Measurements from ENCODE around the gene CNGB1.

Gene CNGB1

DNA sequence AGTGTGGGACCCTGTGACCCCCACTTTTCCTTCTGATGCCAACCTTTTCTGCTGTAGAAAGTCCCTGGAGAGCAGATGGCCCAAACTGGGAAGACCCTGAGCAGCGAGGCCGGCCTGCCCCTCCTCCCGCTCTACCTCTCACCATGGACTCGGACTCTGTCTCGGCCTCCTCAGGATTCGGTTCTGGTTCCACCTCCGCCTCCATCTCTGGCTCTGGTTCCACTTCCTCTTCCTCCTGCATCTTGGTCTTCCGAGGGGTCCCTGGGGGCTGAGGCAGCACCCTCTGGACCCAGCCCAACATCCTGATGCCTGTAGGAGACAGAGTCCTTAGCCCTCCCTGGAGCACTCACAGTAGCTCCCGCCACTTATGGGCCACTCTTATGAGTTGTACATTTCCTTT is 3.9 kb downstream of the CNGB1 start:
- H3K9me3 ChIP-seq (ENCODE audit: control extremely low read depth in 1 of 5, control insufficient read depth in 4 of 5, insufficient read depth in 2 of 5, low read depth in 1 of 5, low read length in 4 of 5), result no peaks in the 10 kb centered on the region
- WGBS (ENCODE audit: insufficient coverage), result 85% methylated on average over 9 of the region's 9 CpGs
- H3K4me1 ChIP-seq (ENCODE audit: control extremely low read depth in 1 of 4, control insufficient read depth in 4 of 4, insufficient read depth in 4 of 4, low read length in 3 of 4), result peaks cover 0 to 11% (median 3%) of the 10 kb centered on the region in 4 experiments
- H3K27ac ChIP-seq (ENCODE audit: insufficient read depth in 1 of 2, low read depth in 1 of 2, low read length in 2 of 2, poor library complexity in 1 of 2, severe bottlenecking in 2 of 2), result no peak overlapping the region
- DNase-seq, result no peak
- ChIA-PET CTCF (interaction anchor here (1.1 to 2.1 kb wide), 2 partner anchors 12 to 24 kb away, joined by 3 to 7 read pairs; no protein-coding TSS in a partner anchor), POLR2A (no interaction called here)
- H3K27me3 ChIP-seq (replicated peaks in 2 of 5; ENCODE audit: control insufficient read depth in 4 of 5, insufficient read depth in 5 of 5, low read length in 4 of 5), result no peaks in the 10 kb centered on the region
- H3K4me3 ChIP-seq (ENCODE audit: control insufficient read depth in 1 of 7, extremely low read depth in 1 of 7, insufficient read depth in 4 of 7, low read depth in 2 of 7, low read length in 6 of 7), result no peak overlapping the region
- no peaks in the 10 kb centered on the region for H3K36me3 ChIP-seq (ENCODE audit: control insufficient read depth in 4 of 4, insufficient read depth in 4 of 4, low read length in 3 of 4)

DNA sequence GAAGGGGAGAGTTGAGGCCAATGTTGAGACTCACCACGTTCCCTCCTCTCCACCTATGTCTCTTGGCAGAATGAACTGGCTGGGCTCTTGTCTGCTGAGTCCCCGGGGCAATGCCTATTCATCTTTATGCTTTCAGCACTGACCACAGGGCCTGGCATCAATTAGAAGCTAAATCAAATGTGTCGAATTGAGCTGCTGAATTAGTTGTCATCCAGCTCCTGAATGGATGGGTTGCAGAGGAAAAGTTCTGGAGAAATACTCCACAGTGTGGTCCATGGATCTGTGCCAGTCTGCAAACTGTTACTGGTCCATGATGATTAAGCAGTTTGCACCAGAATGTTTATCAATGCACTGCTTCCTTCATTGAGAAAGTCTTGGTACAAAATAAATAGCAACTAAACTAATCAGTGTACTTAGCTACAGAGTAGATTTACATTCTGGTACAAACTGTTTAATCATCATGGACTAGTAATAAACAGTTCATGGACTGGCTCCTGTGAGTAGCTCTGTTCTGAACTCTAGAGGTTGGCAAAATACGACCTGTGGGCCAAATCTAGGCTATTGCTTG is 4.6 kb downstream of the CNGB1 start:
- no peak for DNase-seq
- CTCF ChIA-PET, result interaction anchor here (1.3 to 2.1 kb wide), 2 partner anchors 13 to 60 kb away, joined by 5 to 7 read pairs; no protein-coding TSS in a partner anchor
- WGBS (ENCODE audit: insufficient coverage), result 10% methylated on average over 2 of the region's 4 CpGs
- Histone ChIP-seq H3K4me1 (ENCODE audit: control extremely low read depth in 1 of 4, control insufficient read depth in 4 of 4, insufficient read depth in 4 of 4, low read length in 3 of 4) (peaks cover 0 to 10% (median 3%) of the 10 kb centered on the region in 4 experiments), H3K9me3 (ENCODE audit: control extremely low read depth in 1 of 5, control insufficient read depth in 4 of 5, insufficient read depth in 2 of 5, low read depth in 1 of 5, low read length in 4 of 5) (no peaks in the 10 kb centered on the region), H3K36me3 (ENCODE audit: control insufficient read depth in 4 of 4, insufficient read depth in 4 of 4, low read length in 3 of 4) (no peaks in the 10 kb centered on the region), H3K27ac (ENCODE audit: insufficient read depth in 1 of 2, low read depth in 1 of 2, low read length in 2 of 2, poor library complexity in 1 of 2, severe bottlenecking in 2 of 2) (no peak overlapping the region), H3K4me3 (ENCODE audit: control insufficient read depth in 1 of 7, extremely low read depth in 1 of 7, insufficient read depth in 4 of 7, low read depth in 2 of 7, low read length in 6 of 7) (no peak overlapping the region), H3K27me3 (replicated peaks in 2 of 5; ENCODE audit: control insufficient read depth in 4 of 5, insufficient read depth in 5 of 5, low read length in 4 of 5) (no peaks in the 10 kb centered on the region)
- POLR2A ChIA-PET, result no interaction called here

DNA sequence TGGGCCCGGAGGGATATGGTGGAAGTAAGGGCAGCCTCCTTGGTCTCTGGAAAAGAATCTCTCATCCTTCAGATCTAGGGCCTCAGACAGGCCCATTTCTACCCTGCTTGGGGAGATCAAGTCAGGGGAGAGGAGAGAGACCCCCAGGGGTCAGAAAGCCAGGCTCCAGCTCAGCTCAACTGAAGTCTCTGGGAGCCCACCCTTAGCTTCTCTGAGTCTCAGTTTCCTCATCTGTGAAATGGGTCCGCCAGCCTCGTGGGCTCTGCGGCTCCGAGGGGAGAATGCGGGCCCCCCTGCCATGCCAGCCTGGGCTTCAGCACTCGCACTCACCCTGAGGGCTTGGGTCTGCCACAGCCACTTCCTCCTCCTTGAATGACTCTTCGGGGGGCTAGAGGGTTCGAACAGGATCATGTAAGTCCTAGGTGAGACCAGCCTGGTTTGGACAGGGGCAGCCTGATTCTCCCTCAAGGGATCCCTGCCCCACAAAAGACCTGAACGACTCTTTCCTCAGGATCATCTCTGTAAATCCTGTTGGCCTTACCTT is 6.7 kb downstream of the CNGB1 start:
- 88% methylated on average over 10 of the region's 10 CpGs for WGBS (ENCODE audit: insufficient coverage)
- no peak for DNase-seq
- ChIA-PET POLR2A (no interaction called here), CTCF (no interaction called here)
- Histone ChIP-seq H3K36me3 (ENCODE audit: control insufficient read depth in 4 of 4, insufficient read depth in 4 of 4, low read length in 3 of 4) (no peaks in the 10 kb centered on the region), H3K9me3 (ENCODE audit: control extremely low read depth in 1 of 5, control insufficient read depth in 4 of 5, insufficient read depth in 2 of 5, low read depth in 1 of 5, low read length in 4 of 5) (no peaks in the 10 kb centered on the region), H3K4me1 (ENCODE audit: control extremely low read depth in 1 of 4, control insufficient read depth in 4 of 4, insufficient read depth in 4 of 4, low read length in 3 of 4) (peaks cover 0 to 10% (median 3%) of the 10 kb centered on the region in 4 experiments), H3K27ac (ENCODE audit: insufficient read depth in 1 of 2, low read depth in 1 of 2, low read length in 2 of 2, poor library complexity in 1 of 2, severe bottlenecking in 2 of 2) (no peak overlapping the region), H3K4me3 (ENCODE audit: control insufficient read depth in 1 of 7, extremely low read depth in 1 of 7, insufficient read depth in 4 of 7, low read depth in 2 of 7, low read length in 6 of 7) (no peak overlapping the region), H3K27me3 (replicated peaks in 2 of 5; ENCODE audit: control insufficient read depth in 4 of 5, insufficient read depth in 5 of 5, low read length in 4 of 5) (no peaks in the 10 kb centered on the region)

DNA sequence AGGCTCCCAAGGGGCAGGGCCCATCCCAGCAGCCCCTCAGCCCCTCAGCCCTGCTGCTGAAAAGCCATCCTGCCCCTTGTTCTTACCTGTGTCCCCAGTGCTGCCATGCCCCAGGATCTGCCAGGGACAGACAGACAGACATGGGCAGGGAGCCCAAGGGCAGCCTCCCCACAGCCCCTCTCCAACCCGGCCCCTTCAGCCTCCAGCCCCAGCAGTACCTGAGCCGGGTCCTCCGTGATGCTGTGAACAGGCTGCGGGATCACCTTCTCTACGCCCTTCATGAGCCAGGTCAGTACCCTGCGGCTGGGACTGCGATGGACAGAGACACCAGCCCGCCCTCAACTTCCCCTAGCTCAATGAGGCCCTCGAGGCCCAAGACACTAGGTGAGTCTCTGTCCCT is 8.2 kb downstream of the CNGB1 start:
- 90% methylated on average over 8 of the region's 9 CpGs for WGBS (ENCODE audit: insufficient coverage)
- ChIA-PET POLR2A (no interaction called here), CTCF (interaction anchor here (1.0 to 1.2 kb wide), 3 partner anchors 9 to 17 kb away, joined by 3 to 4 read pairs (median 4); no protein-coding TSS in a partner anchor)
- Histone ChIP-seq H3K27ac (ENCODE audit: insufficient read depth in 1 of 2, low read depth in 1 of 2, low read length in 2 of 2, poor library complexity in 1 of 2, severe bottlenecking in 2 of 2) (no peak overlapping the region), H3K27me3 (replicated peaks in 2 of 5; ENCODE audit: control insufficient read depth in 4 of 5, insufficient read depth in 5 of 5, low read length in 4 of 5) (no peaks in the 10 kb centered on the region), H3K9me3 (ENCODE audit: control extremely low read depth in 1 of 5, control insufficient read depth in 4 of 5, insufficient read depth in 2 of 5, low read depth in 1 of 5, low read length in 4 of 5) (no peaks in the 10 kb centered on the region), H3K4me3 (ENCODE audit: control insufficient read depth in 1 of 7, extremely low read depth in 1 of 7, insufficient read depth in 4 of 7, low read depth in 2 of 7, low read length in 6 of 7) (no peak overlapping the region), H3K36me3 (ENCODE audit: control insufficient read depth in 4 of 4, insufficient read depth in 4 of 4, low read length in 3 of 4) (no peaks in the 10 kb centered on the region), H3K4me1 (ENCODE audit: control extremely low read depth in 1 of 4, control insufficient read depth in 4 of 4, insufficient read depth in 4 of 4, low read length in 3 of 4) (peaks cover 0 to 10% (median 3%) of the 10 kb centered on the region in 4 experiments)
- DNase-seq, result no peak

DNA sequence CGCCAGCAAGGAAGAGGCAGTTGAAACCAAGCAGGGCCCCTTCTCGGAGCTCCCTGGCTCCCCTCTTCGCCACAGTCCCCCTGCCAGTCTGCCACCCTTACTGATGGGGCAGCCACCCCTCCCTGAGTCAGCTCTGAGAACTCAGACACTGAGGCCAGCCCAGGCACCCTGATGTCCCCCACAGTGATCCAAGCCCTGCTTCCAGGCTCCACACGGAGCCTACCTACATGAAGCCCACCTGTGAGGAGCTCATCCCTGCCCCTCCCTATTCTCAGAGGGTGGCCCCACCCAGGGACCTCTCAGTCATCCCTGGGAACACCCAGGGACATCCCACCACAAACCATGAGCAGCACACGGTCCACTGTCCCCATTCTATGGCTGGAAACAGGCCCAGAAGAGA is 8.9 kb downstream of the CNGB1 start:
- DNase-seq, result no peak
- H3K9me3 ChIP-seq (ENCODE audit: control extremely low read depth in 1 of 5, control insufficient read depth in 4 of 5, insufficient read depth in 2 of 5, low read depth in 1 of 5, low read length in 4 of 5), result no peaks in the 10 kb centered on the region
- no peak overlapping the region for H3K27ac ChIP-seq (ENCODE audit: insufficient read depth in 1 of 2, low read depth in 1 of 2, low read length in 2 of 2, poor library complexity in 1 of 2, severe bottlenecking in 2 of 2)
- H3K36me3 ChIP-seq (ENCODE audit: control insufficient read depth in 4 of 4, insufficient read depth in 4 of 4, low read length in 3 of 4), result no peaks in the 10 kb centered on the region
- H3K4me3 ChIP-seq (ENCODE audit: control insufficient read depth in 1 of 7, extremely low read depth in 1 of 7, insufficient read depth in 4 of 7, low read depth in 2 of 7, low read length in 6 of 7), result no peak overlapping the region
- peaks cover 0 to 10% (median 3%) of the 10 kb centered on the region in 4 experiments for H3K4me1 ChIP-seq (ENCODE audit: control extremely low read depth in 1 of 4, control insufficient read depth in 4 of 4, insufficient read depth in 4 of 4, low read length in 3 of 4)
- CTCF ChIA-PET, result interaction anchor here (1.1 kb wide), 1 partner anchor 18 kb away, joined by 3 read pairs; no protein-coding TSS in a partner anchor
- WGBS (ENCODE audit: insufficient coverage), result 84% methylated on average over 4 of the region's 5 CpGs
- no peaks in the 10 kb centered on the region for H3K27me3 ChIP-seq (replicated peaks in 2 of 5; ENCODE audit: control insufficient read depth in 4 of 5, insufficient read depth in 5 of 5, low read length in 4 of 5)
- POLR2A ChIA-PET, result no interaction called here

DNA sequence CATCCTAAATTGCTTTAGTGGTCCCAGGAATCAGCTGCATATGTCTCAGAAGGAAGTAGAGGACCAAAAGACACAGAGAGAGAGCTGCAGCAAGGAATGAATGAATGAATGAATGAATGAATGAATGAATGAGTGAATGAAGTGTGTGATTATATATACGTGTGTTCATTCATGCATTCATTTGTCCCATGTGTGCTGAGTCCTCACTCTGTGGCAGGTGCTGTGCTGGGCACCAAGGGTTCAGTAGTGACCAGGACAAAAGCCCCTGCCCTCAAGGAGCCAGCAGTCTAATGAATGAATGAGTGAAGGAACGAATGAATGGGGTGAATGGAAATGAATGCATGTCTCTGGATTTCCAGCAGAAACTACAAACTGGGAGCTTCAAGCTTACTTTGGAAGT is 9.4 kb downstream of the CNGB1 start:
- Histone ChIP-seq H3K4me3 (ENCODE audit: control insufficient read depth in 1 of 7, extremely low read depth in 1 of 7, insufficient read depth in 4 of 7, low read depth in 2 of 7, low read length in 6 of 7) (no peak overlapping the region), H3K36me3 (ENCODE audit: control insufficient read depth in 4 of 4, insufficient read depth in 4 of 4, low read length in 3 of 4) (no peaks in the 10 kb centered on the region), H3K27ac (ENCODE audit: insufficient read depth in 1 of 2, low read depth in 1 of 2, low read length in 2 of 2, poor library complexity in 1 of 2, severe bottlenecking in 2 of 2) (no peak overlapping the region), H3K4me1 (ENCODE audit: control extremely low read depth in 1 of 4, control insufficient read depth in 4 of 4, insufficient read depth in 4 of 4, low read length in 3 of 4) (peaks cover 0 to 7% (median 1%) of the 10 kb centered on the region in 4 experiments), H3K27me3 (replicated peaks in 2 of 5; ENCODE audit: control insufficient read depth in 4 of 5, insufficient read depth in 5 of 5, low read length in 4 of 5) (no peaks in the 10 kb centered on the region), H3K9me3 (ENCODE audit: control extremely low read depth in 1 of 5, control insufficient read depth in 4 of 5, insufficient read depth in 2 of 5, low read depth in 1 of 5, low read length in 4 of 5) (no peaks in the 10 kb centered on the region)
- ChIA-PET CTCF (no interaction called here), POLR2A (no interaction called here)
- WGBS (ENCODE audit: insufficient coverage), result 86% methylated on average over 2 of the region's 2 CpGs
- no peak for DNase-seq

DNA sequence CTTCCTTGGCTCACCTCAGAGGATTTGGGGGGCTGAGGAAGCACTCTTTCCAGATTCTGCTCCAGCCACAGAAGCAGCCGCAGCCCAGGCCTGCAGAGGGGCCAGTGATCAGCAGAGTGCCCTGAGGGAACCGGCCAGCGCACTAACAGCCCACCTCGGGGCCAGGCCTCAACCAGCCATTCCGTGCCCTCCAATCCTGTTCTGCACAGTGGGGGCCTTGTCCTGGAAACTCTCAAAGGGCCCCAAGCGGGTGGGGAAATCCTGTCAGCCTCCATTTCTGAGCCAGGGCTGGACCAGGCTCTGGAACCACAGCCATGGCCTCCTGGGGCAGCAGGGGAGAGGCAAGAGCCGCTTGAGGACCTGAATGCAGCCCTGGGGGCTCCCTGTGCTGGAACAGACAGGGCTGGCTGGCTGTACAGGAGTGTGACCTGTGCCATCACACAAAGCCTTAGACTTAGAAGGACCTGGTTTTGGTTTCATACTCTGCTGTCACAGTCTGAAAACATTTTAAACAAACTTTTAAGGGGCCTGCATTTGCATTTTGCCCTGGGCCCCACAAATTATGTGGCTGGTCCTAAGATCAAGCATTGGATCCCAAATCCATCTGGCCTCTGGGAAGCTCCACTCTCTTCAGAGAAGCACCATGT is 10.0 kb downstream of the CNGB1 start:
- Histone ChIP-seq H3K27me3 (replicated peaks in 2 of 5; ENCODE audit: control insufficient read depth in 4 of 5, insufficient read depth in 5 of 5, low read length in 4 of 5) (no peaks in the 10 kb centered on the region), H3K4me1 (ENCODE audit: control extremely low read depth in 1 of 4, control insufficient read depth in 4 of 4, insufficient read depth in 4 of 4, low read length in 3 of 4) (peaks cover 0 to 2% (median 0%) of the 10 kb centered on the region in 4 experiments), H3K4me3 (ENCODE audit: control insufficient read depth in 1 of 7, extremely low read depth in 1 of 7, insufficient read depth in 4 of 7, low read depth in 2 of 7, low read length in 6 of 7) (no peak overlapping the region), H3K9me3 (ENCODE audit: control extremely low read depth in 1 of 5, control insufficient read depth in 4 of 5, insufficient read depth in 2 of 5, low read depth in 1 of 5, low read length in 4 of 5) (no peaks in the 10 kb centered on the region), H3K27ac (ENCODE audit: insufficient read depth in 1 of 2, low read depth in 1 of 2, low read length in 2 of 2, poor library complexity in 1 of 2, severe bottlenecking in 2 of 2) (no peak overlapping the region), H3K36me3 (ENCODE audit: control insufficient read depth in 4 of 4, insufficient read depth in 4 of 4, low read length in 3 of 4) (no peaks in the 10 kb centered on the region)
- WGBS (ENCODE audit: insufficient coverage), result 96% methylated on average over 7 of the region's 7 CpGs
- CTCF ChIA-PET, result interaction anchor here (1.1 kb wide), 1 partner anchor 18 kb away, joined by 3 read pairs; no protein-coding TSS in a partner anchor
- POLR2A ChIA-PET, result no interaction called here
- DNase-seq, result no peak
